ENCODE results near the gene ATP1B1.

ATP1B1 gene

DNA sequence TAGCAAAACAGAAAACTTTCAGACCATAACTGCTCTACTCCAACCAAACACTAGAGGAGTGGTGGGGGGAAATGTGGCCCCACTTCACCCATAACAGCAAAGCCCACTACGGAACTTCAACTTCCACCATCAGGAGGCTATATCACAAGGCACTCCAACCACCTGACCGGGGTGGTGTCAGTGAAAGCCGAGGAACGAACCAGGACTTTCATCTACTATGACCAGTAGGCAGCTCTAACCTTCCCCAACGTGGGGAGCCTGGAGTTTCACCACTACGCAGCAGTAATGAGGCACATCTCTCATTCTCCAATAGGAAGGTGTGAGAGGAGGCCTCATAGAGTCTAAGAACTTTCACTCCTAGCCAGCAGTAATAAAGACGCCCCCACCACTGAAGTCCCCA lies 42.4 kb upstream of the ATP1B1 start:
- Histone ChIP-seq H3K36me3 (ENCODE audit: control insufficient read depth, insufficient read depth, low read length) (no peaks in the 10 kb centered on the region), H3K4me3 (ENCODE audit: low read length) (no peak overlapping the region), H2BK5ac (ENCODE audit: low read length) (no peak overlapping the region), H3K79me1 (ENCODE audit: low read length) (no peaks in the 10 kb centered on the region), H3K18ac (ENCODE audit: low read length) (no peak overlapping the region), H3K27ac (ENCODE audit: low read depth, low read length) (no peak overlapping the region), H3K79me2 (ENCODE audit: control insufficient read depth, insufficient read depth, low read length) (no peaks in the 10 kb centered on the region), H3K4me1 (ENCODE audit: control insufficient read depth, low read depth, low read length) (no peaks in the 10 kb centered on the region), H2AK5ac (ENCODE audit: low read length) (no peak overlapping the region), H3K23ac (ENCODE audit: low read length) (no peak overlapping the region), H3K27me3 (ENCODE audit: insufficient read depth, low read length, poor library complexity) (no peaks in the 10 kb centered on the region), H4K8ac (ENCODE audit: low read depth, low read length) (no peak overlapping the region), H4K5ac (ENCODE audit: low read length) (no peak overlapping the region), H2BK120ac (ENCODE audit: low read depth, low read length) (no peak overlapping the region), H3K4me2 (ENCODE audit: low read length) (no peak overlapping the region), H3K9ac (ENCODE audit: low read length) (no peak overlapping the region), H3K56ac (ENCODE audit: low read length) (no peak overlapping the region), H3K4ac (ENCODE audit: low read depth, low read length) (no peak overlapping the region), H2BK15ac (replicated peaks; ENCODE audit: low read depth) (no peak overlapping the region)
- WGBS (ENCODE audit: extremely low coverage, insufficient coverage, low lambda C conversion rate) = no CpG with 5 or more reads among the region's 7 CpGs
- no peak for DNase-seq

DNA sequence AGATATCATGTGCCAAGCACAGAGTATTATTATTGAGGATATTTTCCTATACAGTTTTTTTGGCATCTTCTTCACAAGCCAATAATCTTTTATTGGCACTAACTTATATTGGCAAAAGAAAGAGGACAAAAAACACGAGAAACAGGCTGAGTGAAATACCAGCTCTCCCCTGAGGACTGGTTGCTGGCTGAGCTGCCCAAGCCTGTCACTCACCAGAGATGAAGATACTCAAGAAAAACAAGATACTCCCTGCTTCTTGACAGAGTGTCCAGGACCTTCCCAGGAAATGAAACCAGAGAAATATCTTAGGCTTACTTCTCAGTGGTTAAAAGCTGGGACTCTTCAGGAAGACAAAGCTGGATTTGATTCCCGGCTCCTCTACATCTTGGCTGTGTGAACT lies 35.9 kb upstream of the ATP1B1 start:
- H2BK120ac ChIP-seq (ENCODE audit: low read depth, low read length) = no peak overlapping the region
- H3K4me2 ChIP-seq (ENCODE audit: low read length) = no peak overlapping the region
- H3K4me3 ChIP-seq (ENCODE audit: low read length) = no peak overlapping the region
- H2BK15ac ChIP-seq (replicated peaks; ENCODE audit: low read depth) = no peak overlapping the region
- H2BK5ac ChIP-seq (ENCODE audit: low read length) = no peak overlapping the region
- no CpG with 5 or more reads among the region's 2 CpGs for WGBS (ENCODE audit: extremely low coverage, insufficient coverage, low lambda C conversion rate)
- no peak overlapping the region for H4K5ac ChIP-seq (ENCODE audit: low read length)
- H3K9ac ChIP-seq (ENCODE audit: low read length) = no peak overlapping the region
- no peaks in the 10 kb centered on the region for H3K36me3 ChIP-seq (ENCODE audit: control insufficient read depth, insufficient read depth, low read length)
- H3K27ac ChIP-seq (ENCODE audit: low read depth, low read length) = no peak overlapping the region
- no peak for DNase-seq
- no peak overlapping the region for H3K23ac ChIP-seq (ENCODE audit: low read length)
- no peak overlapping the region for H3K18ac ChIP-seq (ENCODE audit: low read length)
- no peak overlapping the region for H2AK5ac ChIP-seq (ENCODE audit: low read length)
- H3K79me1 ChIP-seq (ENCODE audit: low read length) = no peaks in the 10 kb centered on the region
- H3K79me2 ChIP-seq (ENCODE audit: control insufficient read depth, insufficient read depth, low read length) = no peaks in the 10 kb centered on the region
- H3K4ac ChIP-seq (ENCODE audit: low read depth, low read length) = no peak overlapping the region
- no peaks in the 10 kb centered on the region for H3K27me3 ChIP-seq (ENCODE audit: insufficient read depth, low read length, poor library complexity)
- no peak overlapping the region for H3K56ac ChIP-seq (ENCODE audit: low read length)
- no peaks in the 10 kb centered on the region for H3K4me1 ChIP-seq (ENCODE audit: control insufficient read depth, low read depth, low read length)
- H4K8ac ChIP-seq (ENCODE audit: low read depth, low read length) = no peak overlapping the region

DNA sequence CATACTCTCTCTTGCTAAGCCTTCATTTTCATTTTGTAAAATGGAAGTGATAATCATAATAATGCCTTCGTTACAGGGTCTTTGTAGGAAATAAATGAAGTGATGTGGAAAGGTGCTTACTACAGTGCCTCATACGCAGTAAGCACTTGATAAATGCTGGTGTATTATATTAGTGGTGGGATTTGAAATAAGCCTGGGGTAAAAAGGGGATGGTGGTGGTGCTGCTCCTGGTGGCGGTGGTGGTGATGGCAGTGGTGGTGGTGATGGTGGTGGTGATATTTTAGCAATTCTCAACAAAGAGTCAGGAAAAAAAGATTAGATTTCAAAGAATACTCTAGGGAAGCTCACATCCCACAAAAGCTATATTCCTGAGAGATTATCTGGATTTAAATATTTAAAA lies 35.5 kb upstream of the ATP1B1 start:
- Histone ChIP-seq H3K4me2 (ENCODE audit: low read length) (no peak overlapping the region), H3K18ac (ENCODE audit: low read length) (no peak overlapping the region), H3K36me3 (ENCODE audit: control insufficient read depth, insufficient read depth, low read length) (no peaks in the 10 kb centered on the region), H3K56ac (ENCODE audit: low read length) (no peak overlapping the region), H2BK15ac (replicated peaks; ENCODE audit: low read depth) (no peak overlapping the region), H3K79me2 (ENCODE audit: control insufficient read depth, insufficient read depth, low read length) (no peaks in the 10 kb centered on the region), H3K4ac (ENCODE audit: low read depth, low read length) (no peak overlapping the region), H2BK5ac (ENCODE audit: low read length) (no peak overlapping the region), H3K4me3 (ENCODE audit: low read length) (no peak overlapping the region), H2BK120ac (ENCODE audit: low read depth, low read length) (no peak overlapping the region), H3K27me3 (ENCODE audit: insufficient read depth, low read length, poor library complexity) (no peaks in the 10 kb centered on the region), H3K23ac (ENCODE audit: low read length) (no peak overlapping the region), H4K8ac (ENCODE audit: low read depth, low read length) (no peak overlapping the region), H3K4me1 (ENCODE audit: control insufficient read depth, low read depth, low read length) (no peaks in the 10 kb centered on the region), H2AK5ac (ENCODE audit: low read length) (no peak overlapping the region), H4K5ac (ENCODE audit: low read length) (no peak overlapping the region), H3K9ac (ENCODE audit: low read length) (no peak overlapping the region), H3K79me1 (ENCODE audit: low read length) (no peaks in the 10 kb centered on the region), H3K27ac (ENCODE audit: low read depth, low read length) (no peak overlapping the region)
- no CpG with 5 or more reads among the region's 3 CpGs for WGBS (ENCODE audit: extremely low coverage, insufficient coverage, low lambda C conversion rate)
- DNase-seq = no peak

DNA sequence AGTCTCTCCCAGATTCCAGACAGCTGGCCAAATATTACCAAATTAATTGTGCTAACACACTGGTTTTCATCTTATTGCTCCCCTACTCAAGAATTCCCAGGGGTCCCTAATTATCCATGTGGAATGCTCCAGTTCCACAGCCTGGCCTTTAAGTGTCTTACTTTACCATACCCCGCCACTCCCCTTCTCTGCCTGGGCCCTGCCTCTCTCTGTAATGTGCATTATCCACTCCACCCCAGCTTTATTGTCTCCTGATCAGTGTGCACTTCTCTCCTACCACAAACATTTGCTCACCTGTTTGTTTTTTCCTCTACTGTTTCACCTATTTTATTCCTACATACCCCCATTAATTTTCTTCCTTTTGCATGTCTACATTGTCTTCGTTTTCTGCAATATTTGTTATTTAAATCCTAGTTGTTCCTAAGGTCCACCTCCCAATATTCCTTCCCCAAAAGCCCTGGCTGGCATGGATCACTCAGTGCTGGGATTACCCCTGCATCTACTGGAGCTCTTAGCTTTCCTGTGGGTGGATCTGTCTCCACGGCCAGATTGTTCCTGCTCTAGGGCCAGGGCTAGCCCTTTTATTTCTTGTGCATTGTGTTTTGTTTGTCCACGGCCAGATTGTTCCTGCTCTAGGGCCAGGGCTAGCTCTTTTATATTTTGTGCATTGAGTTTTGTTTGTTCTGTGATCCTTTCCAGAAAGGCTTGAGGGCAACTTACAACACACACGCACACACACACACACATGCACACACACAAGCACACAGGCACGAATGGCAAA lies 33.4 kb upstream of the ATP1B1 start:
- H2BK120ac ChIP-seq (ENCODE audit: low read depth, low read length) = no peak overlapping the region
- H3K9ac ChIP-seq (ENCODE audit: low read length) = no peak overlapping the region
- H3K4me3 ChIP-seq (ENCODE audit: low read length) = no peak overlapping the region
- H3K79me2 ChIP-seq (ENCODE audit: control insufficient read depth, insufficient read depth, low read length) = no peaks in the 10 kb centered on the region
- no peak overlapping the region for H3K23ac ChIP-seq (ENCODE audit: low read length)
- H2BK5ac ChIP-seq (ENCODE audit: low read length) = no peak overlapping the region
- no peak overlapping the region for H3K18ac ChIP-seq (ENCODE audit: low read length)
- H4K8ac ChIP-seq (ENCODE audit: low read depth, low read length) = no peak overlapping the region
- no peaks in the 10 kb centered on the region for H3K36me3 ChIP-seq (ENCODE audit: control insufficient read depth, insufficient read depth, low read length)
- no peak overlapping the region for H2AK5ac ChIP-seq (ENCODE audit: low read length)
- H3K27me3 ChIP-seq (ENCODE audit: insufficient read depth, low read length, poor library complexity) = no peaks in the 10 kb centered on the region
- 100% methylated on average over 1 of the region's 6 CpGs for WGBS (ENCODE audit: extremely low coverage, insufficient coverage, low lambda C conversion rate)
- no peak for DNase-seq
- H3K4me2 ChIP-seq (ENCODE audit: low read length) = no peak overlapping the region
- no peak overlapping the region for H2BK15ac ChIP-seq (replicated peaks; ENCODE audit: low read depth)
- H3K56ac ChIP-seq (ENCODE audit: low read length) = no peak overlapping the region
- H3K27ac ChIP-seq (ENCODE audit: low read depth, low read length) = no peak overlapping the region
- no peaks in the 10 kb centered on the region for H3K4me1 ChIP-seq (ENCODE audit: control insufficient read depth, low read depth, low read length)
- no peaks in the 10 kb centered on the region for H3K79me1 ChIP-seq (ENCODE audit: low read length)
- no peak overlapping the region for H3K4ac ChIP-seq (ENCODE audit: low read depth, low read length)
- H4K5ac ChIP-seq (ENCODE audit: low read length) = no peak overlapping the region

DNA sequence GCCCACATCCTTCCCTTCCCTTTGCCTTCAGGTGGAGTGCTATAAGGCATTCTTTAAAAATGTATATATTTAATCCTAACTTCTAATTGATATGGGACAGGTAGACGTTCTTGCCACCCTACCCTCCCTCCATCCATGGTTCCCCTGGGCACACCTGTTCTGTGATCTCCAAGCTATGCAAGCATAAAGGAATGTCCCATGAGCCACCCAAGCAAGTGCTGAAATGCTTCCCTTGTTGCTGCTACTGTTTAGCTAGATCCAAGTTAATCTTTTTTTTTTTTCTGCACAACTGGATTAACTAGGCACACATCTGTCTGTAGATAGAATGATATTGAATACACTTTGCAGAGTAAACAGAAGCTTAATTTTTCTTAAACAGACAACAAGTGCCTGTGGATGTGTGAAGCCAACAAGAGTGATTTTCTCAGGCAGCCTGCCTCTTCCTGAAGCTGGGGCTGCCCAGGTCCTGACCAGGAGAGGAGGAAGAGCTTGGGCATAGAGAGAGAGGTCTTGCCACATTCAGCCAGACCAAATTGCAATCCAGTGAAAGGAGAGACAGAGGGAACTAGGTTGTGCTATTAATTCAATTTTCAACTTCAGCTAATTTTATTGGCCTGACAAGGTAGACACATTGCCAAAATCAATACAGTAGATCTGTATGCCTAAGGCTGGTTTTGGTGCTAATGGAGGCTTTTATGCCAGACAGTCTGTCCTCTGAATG lies 28.2 kb upstream of the ATP1B1 start:
- H3K4me3 ChIP-seq (ENCODE audit: low read length) = no peak overlapping the region
- no CpG with 5 or more reads among the region's 1 CpG for WGBS (ENCODE audit: extremely low coverage, insufficient coverage, low lambda C conversion rate)
- no peaks in the 10 kb centered on the region for H3K27me3 ChIP-seq (ENCODE audit: insufficient read depth, low read length, poor library complexity)
- no peak overlapping the region for H4K8ac ChIP-seq (ENCODE audit: low read depth, low read length)
- no peak overlapping the region for H3K18ac ChIP-seq (ENCODE audit: low read length)
- DNase-seq = no peak
- no peak overlapping the region for H4K5ac ChIP-seq (ENCODE audit: low read length)
- no peak overlapping the region for H3K56ac ChIP-seq (ENCODE audit: low read length)
- H3K27ac ChIP-seq (ENCODE audit: low read depth, low read length) = no peak overlapping the region
- no peak overlapping the region for H2BK15ac ChIP-seq (replicated peaks; ENCODE audit: low read depth)
- H2BK5ac ChIP-seq (ENCODE audit: low read length) = no peak overlapping the region
- H3K79me1 ChIP-seq (ENCODE audit: low read length) = no peaks in the 10 kb centered on the region
- H3K36me3 ChIP-seq (ENCODE audit: control insufficient read depth, insufficient read depth, low read length) = no peaks in the 10 kb centered on the region
- no peak overlapping the region for H2BK120ac ChIP-seq (ENCODE audit: low read depth, low read length)
- no peaks in the 10 kb centered on the region for H3K79me2 ChIP-seq (ENCODE audit: control insufficient read depth, insufficient read depth, low read length)
- no peaks in the 10 kb centered on the region for H3K4me1 ChIP-seq (ENCODE audit: control insufficient read depth, low read depth, low read length)
- H2AK5ac ChIP-seq (ENCODE audit: low read length) = no peak overlapping the region
- no peak overlapping the region for H3K4ac ChIP-seq (ENCODE audit: low read depth, low read length)
- no peak overlapping the region for H3K23ac ChIP-seq (ENCODE audit: low read length)
- H3K9ac ChIP-seq (ENCODE audit: low read length) = no peak overlapping the region
- no peak overlapping the region for H3K4me2 ChIP-seq (ENCODE audit: low read length)

All from mesendoderm (in vitro differentiated cells).